H7 (cell line): ENCODE results near the gene FXYD4. TPM values are rescaled to one million over a fixed set of nuclear protein-coding genes. Genes with fewer than 3 reads are reported as not detected.
"Not testable (repeated sequence)": the region's sequence is repeated elsewhere in the genome, so short reads cannot be mapped to it uniquely, and the experiment has no call there.

Experiments used
- DNase-seq: peaks from one replicate; pipeline ENCODE4 v3.0.0; 2012
- H3K27me3 ChIP-seq: 2 replicates; pipeline ENCODE4 v1.6.0; 2011; ENCODE audit warnings: mild to moderate bottlenecking, low read length; ENCODE audit not compliant: control insufficient read depth, insufficient read depth
- H3K36me3 ChIP-seq: replicated peaks from 2 replicates; pipeline ENCODE4 v1.5.1; 2011; ENCODE audit warnings: low read length; ENCODE audit not compliant: control insufficient read depth, insufficient read depth
- H3K4me3 ChIP-seq: 2 replicates; pipeline ENCODE4 v1.5.1; 2011; ENCODE audit warnings: low read depth, mild to moderate bottlenecking, control low read depth, low read length, moderate library complexity; ENCODE audit not compliant: insufficient read depth
- total RNA-seq: library from RNA; depleted of rRNA; stranded (reverse); fragments of >200 nt; shearing (Covaris generic); gene quantifications from 2 replicates; pipeline ENCODE4 v1.2.3, GENCODE V29; 2014; rRNA removed

FXYD4 gene, protein sequence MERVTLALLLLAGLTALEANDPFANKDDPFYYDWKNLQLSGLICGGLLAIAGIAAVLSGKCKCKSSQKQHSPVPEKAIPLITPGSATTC
- not detected in 2 replicates for total RNA-seq

DNA sequence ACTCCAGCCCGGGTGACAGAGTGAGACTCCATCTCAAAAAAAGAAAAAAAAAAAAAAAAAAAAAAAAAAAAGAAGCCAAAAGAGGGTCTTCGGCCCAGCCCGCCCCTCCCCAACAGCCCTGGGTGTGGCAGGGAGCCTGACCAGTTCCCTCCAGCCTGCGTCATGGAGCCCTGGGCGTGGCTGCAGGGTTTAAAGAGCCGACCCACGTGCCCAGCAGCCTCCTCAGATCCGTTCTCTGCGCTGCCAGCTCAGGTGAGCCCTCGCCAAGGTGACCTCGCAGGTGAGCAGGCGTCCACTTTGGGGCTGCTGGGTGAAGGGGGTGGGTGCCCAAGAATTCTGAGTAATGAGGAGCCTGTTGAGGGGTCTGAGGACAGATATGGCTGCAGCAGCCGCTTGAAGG, at the start of gene FXYD4:
Gene FXYD4, plus strand, starts transcription at position 219 of the 400 bp plus-strand sequence. CDS start 2,111 bp downstream, outside the sequence.
- Histone ChIP-seq H3K4me3 (no peak within 1 kb of the TSS), H3K36me3 (no peaks in the 10 kb centered on the region), H3K27me3 (no peaks in the 10 kb centered on the region)
- DNase-seq = no peak

DNA sequence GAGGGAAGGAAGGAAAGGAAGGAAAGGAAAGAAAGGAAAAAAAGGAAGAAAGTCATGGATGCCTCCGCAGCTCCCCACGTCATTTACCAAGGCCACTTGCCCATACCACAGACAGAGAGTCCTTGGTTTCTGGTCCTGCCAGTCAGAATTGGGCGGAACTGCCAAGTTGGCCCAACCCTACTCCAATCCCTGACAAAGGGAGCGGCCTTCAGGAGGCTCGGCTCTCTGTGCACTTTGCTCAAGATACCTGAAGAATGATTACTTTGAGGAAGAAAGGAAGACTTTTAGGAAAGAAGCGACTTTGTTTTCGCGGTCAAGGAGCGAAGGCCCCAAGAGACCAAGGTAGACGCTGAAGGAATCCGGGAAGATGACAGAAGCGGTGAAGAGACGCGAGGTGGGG, 49.1 kb upstream of the FXYD4 start:
- Histone ChIP-seq H3K27me3 (no peaks in the 10 kb centered on the region), H3K36me3 (no peaks in the 10 kb centered on the region), H3K4me3 (peak overlapping the region; percentile 42)
- DNase-seq = no peak

DNA sequence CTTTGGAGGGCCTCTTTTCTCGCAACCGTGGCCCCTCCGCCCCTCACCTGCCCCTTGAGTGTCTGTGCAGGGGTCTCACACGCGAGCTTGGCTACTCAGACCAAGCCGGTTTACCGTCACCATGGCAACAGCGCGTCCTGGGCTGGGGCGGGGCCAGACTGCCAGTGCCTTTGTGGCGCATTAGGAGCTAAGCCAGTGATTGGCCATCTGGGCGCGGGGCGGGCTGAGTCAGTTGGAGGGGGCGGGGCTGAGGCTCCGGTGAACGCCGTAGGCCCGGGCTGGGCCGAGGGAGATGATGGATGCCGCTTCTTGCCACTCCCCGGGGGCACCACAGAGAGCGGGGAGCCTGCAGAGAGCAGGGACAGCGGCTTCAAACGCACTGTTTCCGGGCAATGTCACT, 48.7 kb upstream of the FXYD4 start:
- Histone ChIP-seq H3K27me3 (no peaks in the 10 kb centered on the region), H3K4me3 (peak overlapping the region; percentile 46), H3K36me3 (no peaks in the 10 kb centered on the region)
- peak; percentile 99 for DNase-seq

DNA sequence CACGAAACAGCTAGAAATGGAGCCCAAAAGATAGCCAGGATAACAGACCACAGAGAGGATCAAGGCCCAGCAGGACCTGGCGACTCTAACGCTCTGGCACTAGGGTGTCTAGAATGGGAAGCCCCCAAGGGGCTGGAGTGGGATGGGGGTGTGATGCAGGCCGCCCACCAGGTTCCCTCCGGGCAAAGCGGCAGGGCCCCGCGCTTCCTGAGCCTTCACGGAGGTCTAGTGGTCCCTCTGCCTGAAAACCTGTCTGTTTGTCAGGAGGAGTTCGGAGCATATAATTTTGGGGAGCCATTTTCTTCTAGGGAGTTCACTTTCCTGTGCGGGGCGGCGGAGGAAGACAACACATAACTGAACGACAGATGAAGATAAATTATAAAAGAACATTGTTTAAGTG, 48.2 kb upstream of the FXYD4 start:
- no peaks in the 10 kb centered on the region for H3K36me3 ChIP-seq
- peak; percentile 75 for DNase-seq
- peak overlapping the region; percentile 46 for H3K4me3 ChIP-seq
- H3K27me3 ChIP-seq = no peaks in the 10 kb centered on the region

DNA sequence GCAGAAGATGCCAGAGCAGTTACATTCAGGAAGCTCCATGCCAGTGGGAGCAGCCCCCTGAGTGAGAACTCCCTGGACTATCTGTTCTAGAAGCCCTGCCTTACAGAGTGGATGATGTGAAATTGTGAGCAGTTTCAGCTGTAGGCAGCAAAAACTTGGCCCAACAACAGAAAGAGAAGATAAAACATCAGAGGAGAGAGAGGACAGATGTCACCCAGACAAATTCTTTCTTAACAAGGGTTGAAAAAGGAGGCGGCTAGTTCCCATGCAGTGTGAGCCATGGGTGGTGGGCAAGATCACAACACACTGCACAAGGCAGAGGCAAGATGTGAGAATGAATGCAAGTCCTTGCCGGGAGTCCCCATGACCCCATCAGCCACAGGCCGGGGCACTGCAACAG, 46.6 kb upstream of the FXYD4 start:
- DNase-seq = no peak
- no peaks in the 10 kb centered on the region for H3K27me3 ChIP-seq
- no peaks in the 10 kb centered on the region for H3K36me3 ChIP-seq
- no peak overlapping the region for H3K4me3 ChIP-seq

DNA sequence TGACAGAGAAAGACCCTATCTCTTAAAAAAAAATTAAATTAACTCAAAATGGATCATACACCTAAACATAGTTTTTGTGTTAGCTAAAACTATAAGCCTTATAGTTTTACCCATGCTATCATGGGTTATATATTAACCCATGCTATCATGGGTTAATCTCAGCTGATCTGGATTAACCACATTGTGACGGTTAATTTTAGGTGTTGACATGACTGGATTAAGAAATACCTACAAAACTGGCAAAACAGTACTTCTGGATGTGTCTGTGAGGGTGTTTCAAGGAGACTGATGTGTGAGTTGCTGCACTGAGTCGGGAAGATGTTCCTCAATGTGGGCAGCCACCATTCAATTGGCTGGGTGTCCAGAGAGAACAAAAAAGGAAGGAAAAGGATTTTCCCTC, 44.3 kb upstream of the FXYD4 start:
- no peak for DNase-seq
- Histone ChIP-seq H3K36me3 (no peaks in the 10 kb centered on the region), H3K4me3 (no peak overlapping the region), H3K27me3 (no peaks in the 10 kb centered on the region)

DNA sequence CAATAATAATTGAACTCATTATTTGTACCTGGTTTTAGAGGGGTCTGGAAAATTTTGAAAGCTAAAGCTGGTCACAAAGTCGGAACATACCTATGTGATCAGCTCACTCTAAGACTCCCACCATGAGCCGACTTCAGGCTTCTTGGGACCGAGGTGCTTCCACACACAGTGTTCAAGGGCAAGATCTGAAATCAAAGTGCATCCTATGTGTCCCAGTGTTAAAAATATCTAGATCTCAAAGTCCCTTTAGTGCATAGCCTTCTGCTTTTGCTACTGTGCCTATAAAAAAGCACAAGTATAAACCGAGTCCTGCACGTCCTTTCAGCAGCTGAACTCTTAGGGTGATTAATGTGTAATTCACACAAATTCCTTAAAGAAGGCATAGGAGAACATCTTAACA, 43.5 kb upstream of the FXYD4 start:
- H3K4me3 ChIP-seq = no peak overlapping the region
- H3K36me3 ChIP-seq = no peaks in the 10 kb centered on the region
- no peaks in the 10 kb centered on the region for H3K27me3 ChIP-seq
- no peak for DNase-seq

DNA sequence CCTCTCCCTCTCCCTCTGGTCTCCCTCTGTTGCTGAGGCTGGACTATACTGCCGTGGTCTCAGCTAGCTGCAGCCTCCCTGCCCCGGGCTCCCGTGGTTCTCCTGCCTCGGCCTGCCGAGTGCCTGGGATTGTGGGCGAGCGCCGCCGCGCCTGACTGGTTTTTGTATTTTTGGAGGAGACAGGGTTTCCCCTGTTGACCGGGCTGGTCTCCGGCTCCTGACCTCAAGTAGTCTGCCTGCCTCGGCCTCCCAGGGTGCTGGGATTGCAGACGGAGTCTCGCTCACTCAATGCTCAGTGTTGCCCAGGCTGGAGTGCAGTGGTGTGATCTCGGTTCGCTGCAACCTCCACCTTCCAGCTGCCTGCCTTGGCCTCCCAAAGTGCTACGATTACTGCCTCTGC, 42.6 kb upstream of the FXYD4 start:
- DNase-seq, H3K27me3 ChIP-seq, H3K36me3 ChIP-seq, H3K4me3 ChIP-seq: not testable (repeated sequence)

DNA sequence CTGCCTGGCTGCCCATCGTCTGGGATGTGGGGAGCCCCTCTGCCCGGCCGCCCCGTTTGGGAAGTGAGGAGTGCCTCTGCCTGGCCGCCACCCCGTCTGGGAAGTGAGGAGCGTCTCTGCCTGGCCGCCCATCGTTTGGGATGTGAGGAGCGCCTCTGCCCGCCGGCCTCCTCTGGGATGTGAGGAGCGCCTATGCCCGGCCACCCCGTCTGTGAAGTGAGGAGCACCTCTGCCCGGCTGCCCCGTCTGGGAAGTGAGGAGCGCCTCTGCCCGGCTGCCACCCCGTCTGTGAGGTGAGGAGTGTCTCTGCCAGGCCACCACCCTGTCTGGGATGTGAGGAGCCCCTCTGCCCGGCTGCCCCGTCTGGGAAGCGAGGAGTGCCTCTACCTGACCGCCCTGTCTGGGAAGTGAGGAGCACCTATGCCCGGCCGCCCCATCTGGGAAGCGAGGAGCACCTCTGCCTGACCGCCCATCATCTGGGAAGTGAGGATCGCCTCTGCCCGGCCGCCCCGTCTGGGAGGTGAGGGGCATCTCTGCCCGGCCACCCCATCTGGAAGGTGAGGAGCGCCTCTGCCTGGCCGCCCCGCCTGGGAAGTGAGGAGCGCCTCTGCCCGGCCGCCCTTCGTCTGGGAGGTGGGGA, 42.1 kb upstream of the FXYD4 start:
- DNase-seq, H3K4me3 ChIP-seq, H3K27me3 ChIP-seq, H3K36me3 ChIP-seq: not testable (repeated sequence)

DNA sequence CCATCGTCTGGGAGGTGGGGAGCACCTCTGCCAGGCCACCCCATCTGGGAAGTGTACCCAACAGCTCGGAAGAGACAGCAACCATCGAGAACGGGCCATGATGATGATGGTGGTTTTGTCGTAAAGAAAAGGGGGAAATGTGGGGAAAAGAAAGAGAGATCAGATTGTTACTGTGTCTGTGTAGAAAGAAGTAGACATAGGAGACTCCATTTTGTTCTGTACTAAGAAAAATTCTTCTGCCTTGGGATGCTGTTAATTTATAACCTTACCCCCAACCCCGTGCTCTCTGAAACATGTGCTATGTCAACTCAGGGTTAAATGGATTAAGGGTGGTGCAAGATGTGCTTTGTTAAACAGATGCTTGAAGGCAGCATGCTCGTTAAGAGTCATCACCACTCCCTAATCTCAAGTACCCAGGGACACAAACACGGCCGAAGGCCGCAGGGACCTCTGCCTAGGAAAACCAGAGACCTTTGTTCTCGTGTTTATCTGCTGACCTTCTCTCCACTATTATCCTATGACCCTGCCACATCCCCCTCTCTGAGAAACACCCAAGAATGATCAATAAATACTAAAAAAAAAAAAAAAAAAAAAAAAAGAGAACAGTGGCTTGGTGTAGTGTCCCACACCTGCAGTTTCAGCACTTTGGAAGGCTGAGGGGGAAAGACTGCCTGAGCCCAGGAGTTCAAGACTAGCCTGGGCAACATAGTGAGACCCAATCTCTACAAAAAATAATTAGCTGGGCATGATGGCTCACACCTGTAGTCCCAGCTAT, 41.2 kb upstream of the FXYD4 start:
- not testable (repeated sequence) for H3K4me3 ChIP-seq, DNase-seq, H3K36me3 ChIP-seq, H3K27me3 ChIP-seq

DNA sequence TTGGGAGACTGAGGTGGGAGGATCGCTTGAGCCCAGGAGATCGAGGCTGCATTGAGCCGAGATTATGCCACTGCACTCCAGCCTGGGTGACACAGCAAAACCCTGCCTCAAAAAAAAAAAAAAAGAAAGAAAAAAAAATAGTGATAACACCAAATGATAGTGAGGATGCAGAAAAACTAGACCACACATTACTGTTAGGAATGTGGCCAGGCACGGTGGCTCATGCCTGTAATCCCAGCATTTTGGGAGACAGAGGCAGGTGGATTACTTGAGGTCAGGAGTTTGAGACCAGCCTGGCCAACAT, 40.7 kb upstream of the FXYD4 start:
- DNase-seq, H3K4me3 ChIP-seq, H3K36me3 ChIP-seq, H3K27me3 ChIP-seq: not testable (repeated sequence)

DNA sequence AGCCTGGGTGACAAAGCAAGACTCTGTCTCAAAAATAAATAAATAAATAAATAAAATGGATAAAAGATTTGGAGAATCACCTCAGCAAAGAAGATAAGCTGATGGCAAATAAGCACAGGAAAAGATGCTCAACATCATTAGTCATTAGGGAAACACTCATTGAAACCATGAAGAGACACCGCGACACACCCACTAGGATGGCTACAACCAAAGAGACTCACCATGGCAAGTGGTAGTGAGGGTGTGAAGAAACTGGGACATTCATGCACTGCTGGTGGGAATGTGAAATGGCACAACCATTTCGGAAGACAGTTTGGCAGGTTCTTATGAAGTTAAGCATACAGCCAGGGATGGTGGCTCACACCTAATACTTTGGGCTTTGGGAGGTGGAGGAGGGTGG, 37.8 kb upstream of the FXYD4 start:
- Histone ChIP-seq H3K36me3 (no peaks in the 10 kb centered on the region), H3K27me3 (no peaks in the 10 kb centered on the region; the same call in 1 of the 2 replicates), H3K4me3 (no peak overlapping the region)
- DNase-seq = no peak

DNA sequence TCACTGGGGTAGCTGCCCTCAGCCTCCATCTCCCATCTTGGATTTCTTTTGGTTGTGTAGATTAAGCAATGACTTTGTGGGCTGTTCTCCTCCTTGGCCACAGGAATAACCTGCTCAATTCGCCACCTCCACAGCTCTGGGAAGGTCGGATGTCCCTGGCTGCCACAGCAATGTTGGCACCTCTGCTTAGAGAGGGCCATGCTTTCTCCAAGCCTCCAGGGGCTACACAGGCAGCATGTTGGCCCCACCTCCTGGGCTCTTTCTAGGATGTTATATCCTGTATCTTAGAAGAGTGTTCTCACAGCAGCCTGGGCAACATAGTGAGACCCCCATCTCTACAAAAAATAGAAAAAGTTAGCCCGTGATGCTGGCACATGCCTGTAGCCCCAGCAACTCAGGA, 35.4 kb upstream of the FXYD4 start:
- DNase-seq = no peak
- no peak overlapping the region for H3K4me3 ChIP-seq

DNA sequence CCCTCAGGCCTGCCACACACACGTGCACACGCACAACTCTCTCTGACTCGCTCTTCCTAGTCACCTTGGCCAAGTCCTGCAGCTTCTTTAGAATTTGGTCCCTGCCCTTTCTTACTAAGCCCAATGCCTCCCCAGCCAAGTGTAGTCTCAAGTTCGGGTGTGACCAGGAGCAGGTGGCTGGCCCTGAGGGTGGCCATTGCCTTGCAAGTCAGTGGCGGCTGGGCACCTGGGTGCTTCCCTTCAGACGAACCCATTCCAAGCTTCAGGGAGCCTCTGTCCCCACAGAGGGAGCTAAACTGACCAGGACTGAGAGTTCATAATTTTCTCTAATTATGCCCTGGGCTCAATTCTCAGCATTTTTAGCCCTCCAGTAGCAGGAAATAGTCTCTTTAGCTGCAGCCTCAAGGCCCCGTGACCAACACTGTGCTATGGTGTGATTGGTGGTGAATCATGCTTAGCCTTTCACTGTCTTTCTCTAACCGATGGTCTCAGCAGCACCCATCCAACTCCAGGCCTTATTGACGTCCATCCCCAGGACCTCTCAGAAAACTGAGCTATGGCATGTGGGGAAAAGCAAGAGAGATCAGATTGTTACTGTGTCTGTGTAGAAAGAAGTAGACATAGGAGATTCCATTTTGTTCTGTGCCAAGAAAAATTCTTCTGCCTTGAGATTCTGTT, 34.7 kb upstream of the FXYD4 start:
- peak; percentile 16 for DNase-seq
- Histone ChIP-seq H3K4me3 (no peak overlapping the region), H3K36me3 (no peaks in the 10 kb centered on the region), H3K27me3 (no peaks in the 10 kb centered on the region; the same call in 1 of the 2 replicates)

More for the DNA sequence above, 35.4 kb upstream of the FXYD4 start:
- H3K27me3 ChIP-seq = no peaks in the 10 kb centered on the region; the same call in 1 of the 2 replicates
- H3K36me3 ChIP-seq = no peaks in the 10 kb centered on the region

DNA sequence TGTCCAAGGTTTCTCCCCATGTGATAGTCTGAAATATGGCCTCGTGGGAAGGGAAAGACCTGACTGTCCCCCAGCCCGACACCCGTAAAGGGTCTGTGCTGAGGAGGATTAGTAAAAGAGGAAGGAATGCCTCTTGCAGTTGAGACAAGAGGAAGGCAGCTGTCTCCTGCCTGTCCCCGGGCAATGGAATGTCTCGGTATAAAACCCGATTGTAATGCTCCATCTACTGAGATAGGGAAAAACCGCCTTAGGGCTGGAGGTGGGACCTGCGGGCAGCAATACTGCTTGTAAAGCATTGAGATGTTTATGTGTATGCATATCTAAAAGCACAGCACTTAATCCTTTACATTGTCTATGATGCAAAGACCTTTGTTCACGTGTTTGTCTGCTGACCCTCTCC, 33.9 kb upstream of the FXYD4 start:
- H3K36me3 ChIP-seq, H3K4me3 ChIP-seq, H3K27me3 ChIP-seq: not testable (repeated sequence)
- peak; percentile 21 for DNase-seq
